K562 (cell line): ENCODE results near the gene CTSZ.

Source experiments
- BDP1 ChIP-seq: IDR thresholded peaks from 3 replicates; pipeline ENCODE4 v1.6.1; 2011; ENCODE audit not compliant: insufficient read length, insufficient read depth
- EP300 ChIP-seq: IDR thresholded peaks from 2 replicates; pipeline ENCODE4 v1.6.1; 2012; ENCODE audit warnings: low read length, improper control_type of control experiment
- EZH2 ChIP-seq: IDR thresholded peaks from 2 replicates; pipeline ENCODE4 v1.6.1; 2012; ENCODE audit warnings: low read depth, mild to moderate bottlenecking, inconsistent platforms, low read length, borderline replicate concordance
- KDM4B ChIP-seq, 2 experiments: fragments of 450-650 bp in 1 of 2; sonication (generic) in 1 of 2; IDR thresholded peaks; 2 replicates each; pipeline ENCODE4 v1.6.1; 2016 to 2017; ENCODE audit warnings: borderline replicate concordance in 2 of 2, antibody characterized with exemption in 1 of 2, low read depth in 1 of 2, mild to moderate bottlenecking in 1 of 2
- NFYB ChIP-seq: IDR thresholded peaks from 2 replicates; pipeline ENCODE4 v1.6.1; 2011; ENCODE audit warnings: mild to moderate bottlenecking, moderate library complexity; ENCODE audit not compliant: insufficient read length; ENCODE audit errors: extremely low read depth
- PRPF4 ChIP-seq: fragments of 200-400 bp; formaldehyde crosslinking; IDR thresholded peaks from one replicate; pipeline ENCODE4 v1.6.1; 2017; ENCODE audit warnings: low read length, low read depth, mild to moderate bottlenecking; ENCODE audit not compliant: insufficient read depth, poor library complexity, severe bottlenecking
- SETDB1 ChIP-seq: IDR thresholded peaks from one replicate; pipeline ENCODE4 v1.6.1; 2012; ENCODE audit warnings: low read length, control low read depth, inconsistent platforms
- SP2 ChIP-seq: IDR thresholded peaks from 2 replicates; pipeline ENCODE4 v1.6.1; 2011; ENCODE audit warnings: mild to moderate bottlenecking, low read depth, low read length, moderate library complexity; ENCODE audit not compliant: poor library complexity, severe bottlenecking; ENCODE audit errors: extremely low read depth
- SRF ChIP-seq, 2 experiments: fragments of 250-450, 450-650 bp in 1 of 2; sonication (Bioruptor Pico) in 1 of 2; sonication (generic) in 1 of 2; formaldehyde crosslinking; IDR thresholded peaks; 2 replicates each; pipeline versions ENCODE4 v1.5.0 to v1.5.1; 2020 to 2022; ENCODE audit warnings: mild to moderate bottlenecking in 1 of 2, missing genetic modification reagents in 1 of 2
- TF ChIP-seq, protein P1 (sequence below), 3 experiments: IDR thresholded peaks in 2 of 3; conservative IDR thresholded peaks in 1 of 3; 2 replicates each; pipeline ENCODE4 v1.5.1; 2011 to 2012; ENCODE audit warnings: low read length in 3 of 3, mild to moderate bottlenecking in 3 of 3, control low read depth in 2 of 3, improper control_type of control experiment in 1 of 3, inconsistent platforms in 1 of 3, low read depth in 1 of 3, mixed read lengths in 1 of 3, moderate library complexity in 1 of 3; ENCODE audit not compliant: insufficient read depth in 2 of 3
- TF ChIP-seq, protein P2 (sequence below): fragments of 150-350 bp; conservative IDR thresholded peaks from 2 replicates; pipeline ENCODE4 v1.6.1; 2014; ENCODE audit warnings: low read length

GRCh38 chr20:58956078-58956477 is 51.0 kb downstream of the CTSZ start:
- TF ChIP-seq NFYB (no peak), EP300 (no peak), KDM4B (IDR thresholded peaks at IDR 0.05; ENCODE audit: borderline replicate concordance in 2 of 2, low read depth in 1 of 2) (no peak), BDP1 (no peak), SP2 (no peak), EZH2 (no peak), SRF (CRISPR knock-in tag; IDR thresholded peaks at IDR 0.05) (no peak), PRPF4 (no peak), SETDB1 (no peak)
- TF ChIP-seq, protein P1, sequence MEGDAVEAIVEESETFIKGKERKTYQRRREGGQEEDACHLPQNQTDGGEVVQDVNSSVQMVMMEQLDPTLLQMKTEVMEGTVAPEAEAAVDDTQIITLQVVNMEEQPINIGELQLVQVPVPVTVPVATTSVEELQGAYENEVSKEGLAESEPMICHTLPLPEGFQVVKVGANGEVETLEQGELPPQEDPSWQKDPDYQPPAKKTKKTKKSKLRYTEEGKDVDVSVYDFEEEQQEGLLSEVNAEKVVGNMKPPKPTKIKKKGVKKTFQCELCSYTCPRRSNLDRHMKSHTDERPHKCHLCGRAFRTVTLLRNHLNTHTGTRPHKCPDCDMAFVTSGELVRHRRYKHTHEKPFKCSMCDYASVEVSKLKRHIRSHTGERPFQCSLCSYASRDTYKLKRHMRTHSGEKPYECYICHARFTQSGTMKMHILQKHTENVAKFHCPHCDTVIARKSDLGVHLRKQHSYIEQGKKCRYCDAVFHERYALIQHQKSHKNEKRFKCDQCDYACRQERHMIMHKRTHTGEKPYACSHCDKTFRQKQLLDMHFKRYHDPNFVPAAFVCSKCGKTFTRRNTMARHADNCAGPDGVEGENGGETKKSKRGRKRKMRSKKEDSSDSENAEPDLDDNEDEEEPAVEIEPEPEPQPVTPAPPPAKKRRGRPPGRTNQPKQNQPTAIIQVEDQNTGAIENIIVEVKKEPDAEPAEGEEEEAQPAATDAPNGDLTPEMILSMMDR (IDR thresholded peaks at IDR 0.05 in 2 of 3, conservative IDR thresholded peaks at IDR 0.05 in 1 of 3; ENCODE audit: insufficient read depth in 2 of 3, low read depth in 1 of 3, low read length in 3 of 3): no peak
- TF ChIP-seq, protein P2, sequence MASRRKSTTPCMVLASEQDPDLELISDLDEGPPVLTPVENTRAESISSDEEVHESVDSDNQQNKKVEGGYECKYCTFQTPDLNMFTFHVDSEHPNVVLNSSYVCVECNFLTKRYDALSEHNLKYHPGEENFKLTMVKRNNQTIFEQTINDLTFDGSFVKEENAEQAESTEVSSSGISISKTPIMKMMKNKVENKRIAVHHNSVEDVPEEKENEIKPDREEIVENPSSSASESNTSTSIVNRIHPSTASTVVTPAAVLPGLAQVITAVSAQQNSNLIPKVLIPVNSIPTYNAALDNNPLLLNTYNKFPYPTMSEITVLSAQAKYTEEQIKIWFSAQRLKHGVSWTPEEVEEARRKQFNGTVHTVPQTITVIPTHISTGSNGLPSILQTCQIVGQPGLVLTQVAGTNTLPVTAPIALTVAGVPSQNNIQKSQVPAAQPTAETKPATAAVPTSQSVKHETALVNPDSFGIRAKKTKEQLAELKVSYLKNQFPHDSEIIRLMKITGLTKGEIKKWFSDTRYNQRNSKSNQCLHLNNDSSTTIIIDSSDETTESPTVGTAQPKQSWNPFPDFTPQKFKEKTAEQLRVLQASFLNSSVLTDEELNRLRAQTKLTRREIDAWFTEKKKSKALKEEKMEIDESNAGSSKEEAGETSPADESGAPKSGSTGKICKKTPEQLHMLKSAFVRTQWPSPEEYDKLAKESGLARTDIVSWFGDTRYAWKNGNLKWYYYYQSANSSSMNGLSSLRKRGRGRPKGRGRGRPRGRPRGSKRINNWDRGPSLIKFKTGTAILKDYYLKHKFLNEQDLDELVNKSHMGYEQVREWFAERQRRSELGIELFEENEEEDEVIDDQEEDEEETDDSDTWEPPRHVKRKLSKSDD: no peak
